Islet of Langerhans (tissue), 1 donor: Measurements from ENCODE around the gene TBPL1.
"Not testable (repeated sequence)": the region's sequence is repeated elsewhere in the genome, so short reads cannot be mapped to it uniquely, and the experiment has no call there.

Experiments used
- FAIRE-seq: peaks from one replicate; lab custom pipeline; 2011; peaks lifted over from hg19 to GRCh38; lab: Jason Lieb, UNC

Gene TBPL1

DNA sequence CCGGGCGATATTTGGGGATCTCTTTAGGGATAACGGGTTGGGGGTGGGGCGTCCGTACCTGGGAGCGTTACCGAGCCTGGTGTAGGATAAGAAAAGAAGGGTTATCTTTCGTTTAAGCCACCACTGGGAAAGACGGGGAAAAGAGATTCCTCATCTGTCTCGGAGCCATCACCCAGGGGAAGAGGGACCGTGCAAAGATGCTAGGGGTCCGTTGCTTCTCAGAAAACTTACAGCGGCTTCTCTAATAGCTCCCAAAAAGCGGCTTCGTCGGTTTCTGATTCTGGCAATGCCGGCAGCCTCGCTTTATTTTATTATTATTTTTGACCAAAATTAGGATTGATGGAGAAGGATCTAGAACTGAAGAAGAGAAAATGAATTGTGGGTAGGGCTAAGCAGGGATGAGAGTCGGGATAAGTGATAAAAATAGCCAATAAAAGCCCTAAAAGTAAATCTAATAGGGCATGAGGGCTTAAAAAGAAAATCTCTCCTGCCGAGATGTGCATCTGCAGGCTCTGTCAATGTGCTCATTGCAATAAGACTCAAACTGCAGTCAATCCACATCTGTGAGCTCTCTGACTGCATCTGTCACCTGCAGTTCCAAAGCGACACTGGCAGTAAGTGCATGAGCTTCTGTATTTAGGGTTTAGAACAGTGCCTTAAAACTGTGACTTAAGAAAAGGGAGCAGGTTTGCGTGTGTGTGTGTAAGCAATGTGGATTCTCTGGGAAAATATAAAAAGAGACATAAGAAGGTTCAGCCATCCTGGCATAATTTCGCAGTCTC lies 801 bp downstream of the TBPL1 start:
- no peak for FAIRE-seq

DNA sequence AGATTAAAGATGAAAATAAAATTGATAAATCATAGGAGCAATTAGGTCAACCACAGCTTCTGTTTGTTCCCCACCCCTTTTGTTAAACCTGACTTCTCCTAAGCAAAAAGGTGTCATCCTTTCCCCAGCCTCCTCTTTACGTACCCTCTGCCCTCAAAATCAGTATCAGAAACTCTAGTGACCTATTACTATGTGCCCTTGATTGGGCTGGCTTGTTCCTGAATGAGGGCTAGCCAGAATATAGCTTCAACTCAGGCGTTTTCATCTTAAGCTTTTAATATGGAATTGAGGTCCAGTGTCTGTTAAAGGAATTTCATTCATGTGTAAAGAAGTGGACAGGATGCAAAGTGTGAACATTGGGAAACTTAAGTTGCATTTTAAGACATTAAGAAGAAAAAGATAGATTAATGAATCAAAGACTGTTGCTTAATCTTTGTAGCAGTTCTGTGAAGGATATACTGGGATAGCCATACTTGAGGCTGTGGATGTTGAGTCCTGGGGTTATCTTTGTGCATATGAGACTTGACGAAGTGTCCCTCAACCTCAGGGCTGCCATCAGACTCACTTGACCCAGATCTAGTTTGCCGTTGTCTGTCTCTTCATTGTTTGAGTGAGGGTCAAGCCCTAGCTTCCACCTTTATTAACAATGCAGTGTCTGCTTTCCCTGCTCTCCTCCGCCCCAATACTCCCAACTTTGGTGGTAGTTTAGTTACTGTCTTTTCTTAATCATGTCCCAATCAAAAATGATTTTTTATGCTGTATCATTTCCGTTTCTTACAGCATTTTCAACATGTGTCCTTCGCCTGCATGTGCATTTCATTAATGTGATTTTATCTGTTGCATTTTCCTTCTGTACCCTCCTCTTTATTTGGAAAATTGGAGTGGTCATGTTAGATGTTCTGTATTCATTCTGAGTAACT lies 1.9 kb downstream of the TBPL1 start:
- no peak for FAIRE-seq

DNA sequence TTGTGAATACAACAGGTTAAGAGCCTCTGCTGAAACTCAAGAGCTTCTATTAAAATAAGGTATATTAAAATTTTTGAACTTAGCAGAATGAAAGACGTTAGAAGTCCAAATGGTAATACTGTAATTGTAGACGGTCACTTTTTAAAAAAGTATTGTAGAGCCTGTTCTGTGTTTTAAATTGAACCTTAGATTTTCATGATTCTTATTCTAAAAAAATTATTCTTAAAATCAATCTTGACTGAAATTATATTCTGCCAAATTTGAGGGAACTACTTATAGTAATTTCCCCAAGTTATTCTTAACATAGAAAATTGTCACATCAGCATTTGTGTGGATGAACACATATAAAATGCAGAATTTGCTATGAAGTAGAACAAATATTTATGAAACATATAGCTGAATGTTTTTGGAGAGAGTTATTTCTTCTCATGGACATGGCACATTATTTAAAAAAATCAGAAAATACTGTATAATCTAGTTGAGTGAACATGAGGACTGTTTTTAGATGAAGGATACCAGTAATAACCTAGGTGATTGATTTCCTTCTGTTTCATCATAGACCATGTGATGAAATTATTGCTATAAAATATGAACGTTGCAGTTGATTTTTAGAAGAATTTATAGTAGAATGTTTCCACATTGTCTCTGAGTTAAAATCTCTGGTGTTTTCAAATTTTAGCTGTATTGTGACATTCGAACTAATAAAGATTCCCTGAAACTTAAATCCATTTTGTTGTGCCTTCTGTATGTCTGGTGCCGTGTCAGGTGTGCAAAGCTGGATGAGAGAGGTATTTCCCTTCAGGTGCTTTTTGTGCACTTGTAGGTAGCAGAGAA lies 2.8 kb downstream of the TBPL1 start:
- FAIRE-seq: no peak

DNA sequence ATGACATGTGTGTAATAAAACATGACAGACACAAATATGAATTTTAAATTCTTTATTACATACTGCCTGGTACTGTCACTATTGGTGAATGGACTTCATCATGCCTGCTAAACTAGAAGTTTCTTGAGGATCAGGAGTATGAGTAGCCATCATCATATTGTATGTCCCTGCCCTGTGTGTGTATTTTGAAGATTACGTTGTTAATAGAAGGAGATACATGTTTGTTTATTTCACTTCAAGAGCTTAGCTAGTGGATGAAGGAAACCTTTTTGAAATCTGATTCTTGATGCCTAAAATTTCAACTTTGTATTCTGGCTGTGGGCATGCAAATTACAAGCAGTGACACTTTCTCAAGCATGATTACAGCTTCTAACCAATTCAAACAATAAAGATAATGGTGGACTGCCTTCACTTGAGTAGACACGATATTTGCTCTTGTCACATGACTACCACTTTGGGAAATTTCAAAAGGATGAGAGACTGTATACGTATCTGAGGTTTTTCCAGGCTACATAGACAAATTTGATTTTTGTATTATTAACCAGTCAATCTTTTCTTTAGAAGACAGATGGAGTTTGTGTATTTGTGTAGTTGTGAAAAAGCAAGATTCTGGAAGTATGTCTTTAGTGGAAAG lies 3.5 kb downstream of the TBPL1 start:
- no peak for FAIRE-seq

- no peak for FAIRE-seq
Measured at GRCh38 chr6:133957227-133957626, 4.2 kb downstream of the TBPL1 start.

DNA sequence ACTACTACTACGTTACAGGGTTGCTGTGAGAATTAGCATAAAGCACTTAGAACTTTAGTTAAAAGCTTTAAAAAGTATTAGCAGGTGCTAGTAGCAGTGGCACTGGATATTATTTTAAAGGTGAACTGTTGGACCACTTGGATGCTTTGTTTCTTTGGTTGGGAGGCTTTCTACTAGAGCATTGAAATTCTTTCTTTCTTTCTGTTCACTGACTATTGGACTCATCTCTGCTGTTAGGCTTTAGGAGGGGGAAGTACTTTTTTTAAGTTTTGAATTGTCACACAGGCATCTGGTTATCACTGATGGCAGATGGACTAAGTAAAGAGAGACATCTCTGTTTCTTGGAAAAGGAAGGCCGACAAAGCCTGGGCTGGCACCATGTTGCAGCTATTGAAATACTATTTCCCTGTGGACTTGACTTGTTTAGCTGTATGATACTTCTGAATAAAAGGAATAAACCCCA lies 4.8 kb downstream of the TBPL1 start:
- no peak for FAIRE-seq

DNA sequence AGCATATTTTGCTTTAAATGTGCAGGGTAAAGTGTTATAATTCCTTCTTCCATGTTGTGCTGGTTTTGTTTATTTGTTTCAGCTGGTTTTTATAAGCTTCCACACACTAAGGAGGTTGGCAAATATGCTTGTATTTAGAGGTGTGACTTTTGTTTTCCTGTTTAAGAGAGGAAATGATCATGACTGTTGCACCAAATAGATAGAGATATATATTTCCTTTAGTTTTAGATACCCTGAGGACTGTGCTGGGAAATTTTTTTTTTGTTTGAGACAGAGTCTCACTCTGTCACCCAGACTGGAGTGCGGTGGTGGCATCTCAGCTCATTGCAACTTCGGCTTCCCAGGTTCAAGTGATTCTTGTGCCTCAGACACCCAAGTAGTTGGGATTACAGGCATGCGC lies 5.8 kb downstream of the TBPL1 start:
- FAIRE-seq: no peak

GRCh38 chr6:133959667-133960368 lies 6.8 kb downstream of the TBPL1 start:
- no peak for FAIRE-seq

- FAIRE-seq: no peak
Measured at GRCh38 chr6:133961831-133962230, 8.8 kb downstream of the TBPL1 start.

DNA sequence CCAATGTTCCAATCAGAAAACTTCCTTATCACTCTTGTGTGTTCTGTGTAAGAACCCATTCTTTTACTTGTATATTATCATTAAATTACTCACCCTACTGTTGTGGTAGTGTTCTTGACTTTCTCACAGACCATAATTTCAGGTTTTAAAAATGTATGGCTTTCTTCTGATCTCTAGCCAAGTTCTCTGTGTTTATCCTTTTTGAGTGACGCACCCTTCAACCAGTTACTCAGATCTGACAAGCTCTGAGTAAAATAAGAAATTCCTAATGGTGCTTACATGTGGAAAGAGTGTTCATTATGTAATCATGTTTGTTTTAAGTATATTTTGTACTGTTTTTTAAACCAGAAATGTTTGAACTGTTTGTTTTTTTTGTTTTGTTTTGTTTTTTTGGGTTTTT lies 11.0 kb downstream of the TBPL1 start:
- no peak for FAIRE-seq

- no peak for FAIRE-seq
Measured at GRCh38 chr6:133964702-133965101, 11.7 kb downstream of the TBPL1 start.

DNA sequence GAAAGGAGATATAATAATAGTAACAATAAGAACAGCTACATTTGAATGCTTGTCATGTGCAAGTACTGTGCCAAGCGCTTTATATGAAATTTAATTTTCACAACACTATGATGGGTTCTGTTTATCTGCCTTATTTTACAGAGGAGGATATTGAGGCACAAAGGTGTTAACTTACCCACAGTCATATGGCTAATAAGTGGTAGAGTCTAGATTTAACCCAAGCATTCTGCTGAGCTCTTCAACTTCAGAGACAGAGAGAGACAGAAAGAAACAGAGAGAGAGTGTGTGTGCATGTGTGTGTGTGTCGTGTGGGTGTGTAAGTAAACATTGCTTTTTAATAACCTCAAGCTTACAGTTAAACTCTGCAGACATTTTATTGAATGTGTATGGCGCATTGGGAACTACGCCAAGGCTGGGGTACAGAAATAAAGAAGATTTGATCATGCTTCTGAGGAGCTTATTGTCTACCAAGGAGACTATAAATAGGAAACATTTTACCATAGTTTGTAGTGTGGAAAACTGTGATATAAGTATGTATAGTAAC lies 12.9 kb downstream of the TBPL1 start:
- FAIRE-seq: no peak

DNA sequence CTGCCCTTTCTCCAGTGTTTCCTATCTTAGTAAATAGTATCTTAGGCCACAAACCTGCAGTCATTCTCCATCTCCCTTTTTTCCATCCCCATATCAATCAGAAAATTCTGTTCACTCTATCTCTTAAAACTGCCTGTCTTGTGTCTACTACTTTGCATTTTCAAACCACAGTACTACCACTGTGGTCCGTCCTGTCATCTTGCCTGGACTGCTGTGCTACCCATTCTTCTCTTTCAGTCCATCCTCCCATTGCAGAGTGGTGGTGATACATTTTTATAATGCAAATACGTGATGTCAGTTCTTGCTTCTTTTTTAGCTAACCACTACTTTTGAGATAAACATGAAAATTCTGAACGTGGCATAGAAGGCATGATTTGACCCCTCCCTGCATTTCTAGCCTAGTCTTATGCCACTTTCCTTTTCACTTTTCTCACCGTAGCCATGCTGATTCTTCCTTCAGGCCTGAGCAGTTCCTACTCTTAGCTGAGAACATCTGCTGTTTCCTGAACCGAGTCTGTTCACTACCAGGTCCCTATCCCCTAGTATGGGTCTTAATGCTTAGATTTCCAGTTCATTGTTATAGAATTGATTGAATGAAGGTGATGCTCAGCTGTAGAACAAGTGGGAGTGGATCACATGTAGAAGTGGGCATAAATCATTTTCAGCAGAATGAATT lies 13.8 kb downstream of the TBPL1 start:
- FAIRE-seq: no peak

GRCh38 chr6:133967347-133967746 lies 14.3 kb downstream of the TBPL1 start:
- FAIRE-seq: peak; percentile 45

- FAIRE-seq: not testable (repeated sequence)
Measured at GRCh38 chr6:133967835-133968234, 14.8 kb downstream of the TBPL1 start.

DNA sequence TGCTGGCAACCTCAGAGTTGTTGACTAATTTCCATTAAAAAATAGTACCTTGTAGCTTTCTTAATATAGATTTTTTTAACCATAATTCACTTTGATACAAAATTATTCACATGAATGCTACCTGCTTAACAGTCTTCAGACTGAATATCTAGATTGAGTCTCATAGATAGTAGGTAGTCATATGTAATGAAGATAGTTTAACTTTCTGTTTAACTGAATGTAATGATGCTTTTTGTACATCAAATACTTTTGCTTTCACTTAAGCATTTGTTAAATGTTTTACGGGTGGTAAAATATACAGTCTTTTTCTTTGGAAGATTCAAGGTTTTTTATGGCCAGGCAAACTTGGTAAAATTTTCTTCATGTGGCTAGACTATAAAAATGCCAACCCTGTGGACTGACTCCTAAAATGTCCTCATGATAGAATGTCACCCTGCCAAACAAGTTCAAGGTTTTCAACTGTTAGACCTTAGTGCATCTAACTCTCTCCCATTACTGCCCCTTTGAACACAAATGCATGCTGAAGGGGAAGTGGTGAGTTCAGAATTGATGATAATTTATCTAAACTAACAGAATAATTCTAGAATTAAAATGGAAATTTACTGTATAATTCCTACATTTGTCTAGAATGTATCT lies 16.4 kb downstream of the TBPL1 start:
- no peak for FAIRE-seq

- no peak for FAIRE-seq
Measured at GRCh38 chr6:133969921-133970295, 16.9 kb downstream of the TBPL1 start.

DNA sequence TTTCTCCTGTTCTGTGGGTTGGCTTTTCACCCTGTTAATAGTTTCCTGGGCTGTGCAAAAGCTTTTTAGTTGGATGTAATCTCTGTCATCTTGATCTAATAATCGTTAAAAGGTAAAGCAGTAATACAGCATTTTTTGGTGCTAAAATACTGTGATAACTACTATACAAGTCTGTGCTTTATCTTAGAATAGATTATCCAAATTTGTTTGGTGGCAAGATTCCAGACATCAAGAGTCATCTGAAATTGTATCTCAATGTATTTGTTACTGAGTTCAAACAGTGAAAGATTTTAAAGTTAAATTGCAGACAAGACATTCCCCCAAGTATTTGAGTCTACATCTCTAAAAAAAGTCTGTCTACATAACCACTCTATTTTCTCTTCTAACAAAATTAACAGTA lies 18.8 kb downstream of the TBPL1 start:
- no peak for FAIRE-seq

DNA sequence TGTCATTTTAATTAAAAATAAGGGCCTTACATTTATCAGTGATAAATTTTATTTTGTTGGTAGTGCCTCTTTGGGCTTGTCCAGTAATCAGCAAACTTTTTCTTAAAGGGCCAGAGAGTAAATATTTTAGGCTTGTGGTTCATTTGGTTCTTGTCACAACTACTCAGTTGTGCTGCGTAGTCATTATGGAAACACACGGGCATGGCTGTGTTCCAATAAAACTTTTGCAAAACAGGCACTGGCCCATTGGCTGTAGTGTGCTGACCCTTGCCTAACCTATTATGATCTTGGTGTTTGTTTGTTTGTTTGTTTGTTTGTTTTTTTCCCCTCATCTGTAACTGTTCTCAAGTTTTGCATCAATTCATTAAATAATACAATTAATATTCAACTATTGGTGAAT lies 19.4 kb downstream of the TBPL1 start:
- no peak for FAIRE-seq
